Body of pancreas (tissue), 4 donors: Measurements from ENCODE around the gene ASB2. TPM values are rescaled to one million over a fixed set of nuclear protein-coding genes. Genes with fewer than 3 reads are reported as not detected.

Experiments used
- ATAC-seq: fragments of 150-250 bp; one replicate; pipeline ENCODE4 v1.9.1; 2016
- DNase-seq, 4 donors: peaks; one replicate each; pipeline ENCODE4 v3.0.0-alpha.2; 2019
- H3K27ac ChIP-seq, 4 donors: fragments of 200-600 bp; sonication (generic); 1 replicate in 3 of 4; 2 replicates in 1 of 4; pipeline versions ENCODE4 v1.5.1 to v1.6.1; 2016 to 2019; ENCODE audit warnings: mild to moderate bottlenecking in 1 of 4, mixed read lengths in 1 of 4, moderate library complexity in 1 of 4
- H3K27me3 ChIP-seq, 2 donors: fragments of 200-600 bp; sonication (generic); one replicate each; pipeline ENCODE4 v1.6.0; 2016; ENCODE audit warnings: mild to moderate bottlenecking in 1 of 2
- H3K36me3 ChIP-seq, 2 donors: fragments of 200-600 bp; sonication (generic); replicated peaks in 1 of 2; 2 replicates each; pipeline ENCODE4 v1.5.1; 2016; ENCODE audit warnings: low read depth in 2 of 2; ENCODE audit not compliant: insufficient read depth in 1 of 2
- H3K4me1 ChIP-seq: fragments of 200-600 bp; sonication (generic); one replicate; pipeline ENCODE4 v1.6.0; 2016
- H3K4me3 ChIP-seq, 2 donors: fragments of 200-600 bp; sonication (generic); 1 replicate in 1 of 2; 2 replicates in 1 of 2; pipeline ENCODE4 v1.5.1; 2016 to 2019
- H3K9me3 ChIP-seq, 3 donors: fragments of 200-600 bp; sonication (generic); 1 replicate in 2 of 3; 2 replicates in 1 of 3; pipeline ENCODE4 v1.5.1; 2016
- POLR2A ChIP-seq, 3 donors: fragments of 450-650 bp; IDR thresholded peaks; one replicate each; pipeline ENCODE4 v1.6.1; 2016; ENCODE audit warnings: antibody characterized with exemption in 3 of 3, mild to moderate bottlenecking in 2 of 3
- WGBS, 2 donors: methylation state at CpG; one replicate each; pipeline ENCODE4 v1.1.5; 2017; 5-methylcytosine and 5-hydroxymethylcytosine counted together
- intact Hi-C: fragments of 100-400 bp; cut with DNase I; formaldehyde crosslinking; loops from one replicate; pipeline ENCODE4 v1.15.1; 2023
- total RNA-seq, 2 donors: library from RNA; depleted of rRNA; stranded (reverse); fragments of >200 nt; gene quantifications; one replicate each; pipeline ENCODE4 v1.1.0, GENCODE V29; 2016
- TF ChIP-seq, protein P1 (sequence below), 7 experiments: fragments of 450-650 bp in 4 of 7; fragments of 200-600 bp in 3 of 7; sonication (generic) in 3 of 7; IDR thresholded peaks; one replicate each; pipeline ENCODE4 v1.5.1; 2016 to 2019; ENCODE audit warnings: antibody characterized with exemption in 7 of 7

Gene ASB2
- total RNA-seq, 2 donors from 2014 or later = 0.33 to 7.0 TPM

DNA sequence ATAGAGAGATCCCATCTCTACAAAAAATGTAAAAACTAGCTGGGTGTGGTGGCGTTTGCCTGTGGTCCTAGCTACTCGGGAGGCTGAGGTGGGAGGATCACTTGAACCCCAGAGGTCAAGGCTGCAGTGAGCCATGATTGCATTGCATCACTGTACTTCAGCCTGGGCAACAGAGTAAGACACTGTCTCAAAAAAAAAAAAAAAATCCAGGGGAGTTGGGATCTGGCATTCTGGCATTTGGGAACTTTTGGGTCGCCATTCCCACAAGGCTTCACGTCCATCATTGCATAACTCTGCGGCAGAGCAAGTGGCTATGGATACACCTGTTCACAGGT is 83.9 kb downstream of the ASB2 start:
- H3K4me1 ChIP-seq = no peaks in the 10 kb centered on the region
- TF ChIP-seq, protein P1, sequence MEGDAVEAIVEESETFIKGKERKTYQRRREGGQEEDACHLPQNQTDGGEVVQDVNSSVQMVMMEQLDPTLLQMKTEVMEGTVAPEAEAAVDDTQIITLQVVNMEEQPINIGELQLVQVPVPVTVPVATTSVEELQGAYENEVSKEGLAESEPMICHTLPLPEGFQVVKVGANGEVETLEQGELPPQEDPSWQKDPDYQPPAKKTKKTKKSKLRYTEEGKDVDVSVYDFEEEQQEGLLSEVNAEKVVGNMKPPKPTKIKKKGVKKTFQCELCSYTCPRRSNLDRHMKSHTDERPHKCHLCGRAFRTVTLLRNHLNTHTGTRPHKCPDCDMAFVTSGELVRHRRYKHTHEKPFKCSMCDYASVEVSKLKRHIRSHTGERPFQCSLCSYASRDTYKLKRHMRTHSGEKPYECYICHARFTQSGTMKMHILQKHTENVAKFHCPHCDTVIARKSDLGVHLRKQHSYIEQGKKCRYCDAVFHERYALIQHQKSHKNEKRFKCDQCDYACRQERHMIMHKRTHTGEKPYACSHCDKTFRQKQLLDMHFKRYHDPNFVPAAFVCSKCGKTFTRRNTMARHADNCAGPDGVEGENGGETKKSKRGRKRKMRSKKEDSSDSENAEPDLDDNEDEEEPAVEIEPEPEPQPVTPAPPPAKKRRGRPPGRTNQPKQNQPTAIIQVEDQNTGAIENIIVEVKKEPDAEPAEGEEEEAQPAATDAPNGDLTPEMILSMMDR (IDR thresholded peaks at IDR 0.05) = no peak
- no peak for TF ChIP-seq POLR2A (IDR thresholded peaks at IDR 0.05)
- DNase-seq (no peak), ATAC-seq (no peak)
- 53 to 63% methylated on average over 5 of the region's 5 CpGs for WGBS, 2 donors
- H3K4me3 ChIP-seq = no peak overlapping the region
- no peaks in the 10 kb centered on the region for H3K36me3 ChIP-seq
- no peaks in the 10 kb centered on the region for H3K9me3 ChIP-seq
- H3K27me3 ChIP-seq = no peaks in the 10 kb centered on the region
- no peak overlapping the region for H3K27ac ChIP-seq
- intact Hi-C loops = loop anchor here (10.0 kb wide), 1 partner anchor 238 kb away; no protein-coding TSS in a partner anchor

DNA sequence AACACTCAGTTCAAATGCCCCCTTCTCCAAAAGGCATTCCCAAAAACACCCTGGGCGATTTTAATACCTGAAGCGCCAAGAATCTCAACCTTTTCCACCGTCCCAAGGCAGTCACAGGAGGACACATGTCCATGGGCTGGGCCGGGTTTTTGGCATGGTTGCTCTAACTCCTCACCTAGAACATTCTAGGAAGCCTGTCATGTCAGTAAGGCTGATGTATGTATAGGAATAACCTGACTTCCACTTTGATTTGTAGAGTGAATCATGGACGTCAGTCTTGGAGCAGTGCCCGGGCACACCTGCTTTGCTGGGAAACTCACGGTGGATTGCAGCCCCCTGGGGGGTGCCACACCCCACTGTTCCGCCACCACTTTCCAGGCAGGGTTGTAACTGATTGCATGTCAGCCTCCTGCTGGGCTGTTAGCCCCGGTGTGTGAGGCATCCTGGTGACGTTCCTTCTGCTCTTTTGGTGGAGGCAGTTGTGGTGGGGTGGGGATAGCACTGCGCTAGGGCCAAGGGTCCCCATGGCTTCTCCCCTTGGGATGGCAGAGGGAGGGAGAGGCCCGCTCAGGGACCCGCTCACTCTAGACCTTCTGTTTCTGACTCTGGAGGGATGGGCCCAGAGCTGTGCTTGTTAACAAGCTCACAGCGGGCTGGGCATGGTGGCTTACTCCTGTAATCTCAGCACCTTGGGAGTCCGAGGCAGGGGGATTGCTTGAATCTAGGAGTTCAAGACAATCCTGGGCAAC is 84.4 kb downstream of the ASB2 start:
- intact Hi-C loops = loop anchor here (10.0 kb wide), 1 partner anchor 237 kb away; no protein-coding TSS in a partner anchor
- no peaks in the 10 kb centered on the region for H3K9me3 ChIP-seq
- 52 to 67% methylated on average over 11 to 15 of the region's 15 CpGs for WGBS, 2 donors
- no peaks in the 10 kb centered on the region for H3K27me3 ChIP-seq
- DNase-seq = no peak
- TF ChIP-seq, protein P1 (IDR thresholded peaks at IDR 0.05) = no peak
- TF ChIP-seq POLR2A (IDR thresholded peaks at IDR 0.05) = no peak
- no peak overlapping the region for H3K4me3 ChIP-seq
- no peak overlapping the region for H3K27ac ChIP-seq
- no peaks in the 10 kb centered on the region for H3K4me1 ChIP-seq
- H3K36me3 ChIP-seq = no peaks in the 10 kb centered on the region
- no peak for ATAC-seq

DNA sequence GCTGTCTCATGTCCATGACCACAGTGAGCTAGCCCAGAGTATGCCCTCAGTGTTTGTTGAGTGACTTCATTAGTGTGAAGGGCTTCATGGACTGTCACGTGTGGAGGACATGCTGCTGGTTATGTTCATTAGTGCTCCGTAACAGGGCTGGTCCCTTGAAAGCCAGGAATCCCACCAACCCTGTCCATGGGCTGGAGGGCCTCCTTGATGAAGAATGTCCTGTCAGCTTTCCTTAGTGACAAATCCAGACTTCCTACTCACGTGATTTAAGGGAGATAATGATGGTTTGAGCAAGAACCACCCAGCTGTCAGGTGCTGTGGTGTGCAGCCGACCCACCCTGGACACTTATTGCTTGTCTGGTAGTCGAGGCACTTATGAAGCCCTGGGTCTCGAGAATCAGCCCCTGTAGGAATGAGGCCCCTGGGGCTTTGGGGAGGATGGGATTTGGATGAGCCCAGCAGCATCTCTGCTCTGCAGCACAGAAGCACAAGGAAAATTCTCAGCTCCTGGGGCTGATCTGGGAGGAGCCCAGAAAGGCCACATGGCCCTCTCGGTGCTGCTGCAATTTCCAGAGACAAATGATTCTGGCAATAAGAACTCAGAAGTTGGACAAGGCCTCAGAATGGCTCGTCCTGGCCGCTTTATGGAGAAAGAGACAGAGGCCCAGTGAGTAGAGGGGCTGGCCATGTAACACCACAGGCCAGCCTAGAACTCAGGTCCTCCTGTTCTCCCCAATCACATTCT is 86.5 kb downstream of the ASB2 start:
- Histone ChIP-seq H3K27ac (no peak overlapping the region), H3K27me3 (no peaks in the 10 kb centered on the region), H3K4me1 (no peaks in the 10 kb centered on the region), H3K9me3 (no peaks in the 10 kb centered on the region), H3K4me3 (no peak overlapping the region), H3K36me3 (no peaks in the 10 kb centered on the region)
- DNase-seq (no peak), ATAC-seq (no peak)
- TF ChIP-seq POLR2A (IDR thresholded peaks at IDR 0.05) = no peak
- TF ChIP-seq, protein P1 (IDR thresholded peaks at IDR 0.05) = no peak
- 61 to 65% methylated on average over 5 to 9 of the region's 9 CpGs for WGBS, 2 donors
- intact Hi-C loops = loop anchor here (10.0 kb wide), 1 partner anchor 235 kb away; no protein-coding TSS in a partner anchor

DNA sequence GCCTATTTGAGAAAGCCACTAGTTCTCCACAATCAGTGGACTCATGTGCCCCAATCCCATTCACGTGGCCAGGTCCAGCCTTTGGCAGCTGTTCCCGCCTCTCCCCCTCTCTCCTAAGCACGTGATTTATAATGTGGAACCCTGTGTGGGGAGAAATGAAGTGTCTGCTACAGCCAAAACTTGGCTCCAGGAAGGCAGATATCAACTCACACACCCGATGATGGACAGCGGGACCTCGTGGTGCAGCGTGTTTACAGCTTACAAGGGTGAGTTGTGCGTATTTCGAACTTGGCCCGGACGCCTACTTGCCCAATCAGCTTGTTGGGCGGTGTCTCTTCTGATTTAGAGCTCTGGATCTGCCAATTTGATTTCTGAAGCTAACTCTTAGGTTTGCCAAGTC is 87.4 kb downstream of the ASB2 start:
- no peak for ATAC-seq
- no peaks in the 10 kb centered on the region for H3K36me3 ChIP-seq

More for the DNA sequence above, 87.4 kb downstream of the ASB2 start:
- Histone ChIP-seq H3K27ac (no peak overlapping the region), H3K27me3 (no peaks in the 10 kb centered on the region), H3K9me3 (no peaks in the 10 kb centered on the region), H3K4me1 (no peaks in the 10 kb centered on the region), H3K4me3 (no peak overlapping the region)
- intact Hi-C loops = no loop called here
- DNase-seq = no peak
- TF ChIP-seq POLR2A (IDR thresholded peaks at IDR 0.05) = no peak
- TF ChIP-seq, protein P1 (IDR thresholded peaks at IDR 0.05) = no peak
- 49 to 52% methylated on average over 12 of the region's 12 CpGs for WGBS, 2 donors
